HG02973 (cell line): ENCODE results near the gene FAM47C.
"Not testable (repeated sequence)": the region's sequence is repeated elsewhere in the genome, so short reads cannot be mapped to it uniquely, and the experiment has no call there.

ENCODE experiments used
- ATAC-seq: cut with Tn5 transposase; IDR thresholded peaks from one replicate; pipeline ENCODE4 v1.9.1; 2021; ENCODE audit warnings: moderate library complexity; ENCODE audit not compliant: unreplicated experiment

The FAM47C gene

GRCh38 chrX:37008182-37008581, at the start of gene FAM47C:
FAM47C (plus strand) TSS chrX:37008366; CDS start chrX:37008411, 45 bp downstream.
- not testable (repeated sequence) for ATAC-seq

DNA sequence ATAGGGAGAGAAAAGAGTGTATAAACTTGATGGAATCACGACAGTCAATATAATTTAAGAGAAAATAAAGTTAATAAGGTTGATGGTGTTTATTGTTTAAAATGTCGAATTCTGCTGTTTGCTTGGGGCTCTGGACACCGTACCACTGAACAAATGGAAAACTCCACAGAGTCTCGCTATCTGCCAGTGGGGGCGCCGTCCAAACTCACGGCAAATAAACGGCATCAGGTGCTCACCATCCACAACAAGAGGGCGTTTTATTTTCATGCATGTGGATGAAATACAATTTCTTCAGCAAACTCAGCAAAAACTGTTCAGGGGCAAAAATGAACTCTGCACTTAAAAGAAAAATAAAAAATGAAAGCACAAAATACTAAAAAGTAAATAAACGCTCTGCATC, 46.6 kb upstream of the FAM47C start:
- ATAC-seq = no peak

GRCh38 chrX:36963069-36963808, 44.9 kb upstream of the FAM47C start:
- no peak for ATAC-seq

GRCh38 chrX:36963852-36964251, 44.3 kb upstream of the FAM47C start:
- no peak for ATAC-seq

DNA sequence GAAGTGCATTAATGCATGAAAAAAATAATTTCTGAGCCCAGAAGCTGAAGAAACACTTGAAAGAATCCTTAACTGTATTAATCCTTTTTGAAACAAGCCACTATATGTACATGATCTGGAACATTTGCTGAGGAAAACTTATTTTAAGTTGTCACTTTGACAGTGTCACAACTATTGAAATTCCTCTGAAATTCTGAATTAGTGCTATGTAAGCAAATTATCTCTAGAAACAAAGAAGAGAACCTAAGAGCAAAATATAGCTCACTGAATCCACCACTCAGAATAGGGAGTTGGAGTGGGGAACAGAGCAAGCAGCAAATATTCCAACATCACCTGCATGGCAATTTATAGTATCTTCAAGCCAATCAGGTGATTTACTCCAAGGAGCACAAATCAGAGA, 34.6 kb upstream of the FAM47C start:
- ATAC-seq = no peak

- no peak for ATAC-seq
Observed at GRCh38 chrX:36974911-36975310, 33.3 kb upstream of the FAM47C start.

GRCh38 chrX:36978886-36979285, 29.3 kb upstream of the FAM47C start:
- ATAC-seq = no peak

DNA sequence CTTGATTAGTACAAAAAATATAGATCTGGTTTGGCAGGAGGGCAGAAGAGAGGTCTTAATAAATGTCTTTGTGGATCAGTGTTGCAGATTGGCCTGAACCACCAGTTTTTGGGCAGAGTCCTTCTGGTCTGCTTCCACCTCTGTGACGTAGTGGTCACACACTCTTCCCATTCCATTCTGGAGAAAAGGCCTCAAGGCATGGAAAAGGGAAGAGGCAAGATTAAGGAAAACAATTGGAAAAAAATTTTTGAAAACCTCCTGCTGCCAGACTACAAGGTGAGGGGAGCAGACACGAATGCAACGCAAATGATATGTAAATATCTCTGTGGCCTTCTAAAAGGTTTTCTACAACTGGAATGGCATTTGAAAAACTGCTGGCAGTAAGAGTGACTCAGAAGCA, 24.3 kb upstream of the FAM47C start:
- ATAC-seq = no peak

- not testable (repeated sequence) for ATAC-seq
Observed at GRCh38 chrX:36985416-36986209, 22.6 kb upstream of the FAM47C start.

GRCh38 chrX:36986231-36986630, 21.9 kb upstream of the FAM47C start:
- ATAC-seq = no peak

DNA sequence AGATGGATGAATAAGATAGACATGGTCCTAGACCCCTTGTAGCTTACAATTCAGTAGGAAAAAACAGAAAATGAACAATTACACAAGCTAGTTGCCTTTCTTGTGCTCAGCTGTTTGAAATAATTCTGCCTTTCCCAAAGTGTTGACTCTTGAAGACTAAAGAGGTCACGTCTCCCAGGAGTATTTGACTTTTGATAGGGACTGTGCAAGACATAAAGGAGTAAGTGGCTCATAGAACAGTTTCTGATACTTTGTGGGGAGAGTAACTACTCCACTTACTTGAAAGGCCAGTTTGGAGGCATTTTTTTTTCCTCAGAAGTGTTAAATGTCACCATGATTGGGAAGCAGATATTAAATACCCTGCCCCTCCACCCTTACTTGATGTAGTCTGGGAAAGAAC, 21.0 kb upstream of the FAM47C start:
- not testable (repeated sequence) for ATAC-seq

DNA sequence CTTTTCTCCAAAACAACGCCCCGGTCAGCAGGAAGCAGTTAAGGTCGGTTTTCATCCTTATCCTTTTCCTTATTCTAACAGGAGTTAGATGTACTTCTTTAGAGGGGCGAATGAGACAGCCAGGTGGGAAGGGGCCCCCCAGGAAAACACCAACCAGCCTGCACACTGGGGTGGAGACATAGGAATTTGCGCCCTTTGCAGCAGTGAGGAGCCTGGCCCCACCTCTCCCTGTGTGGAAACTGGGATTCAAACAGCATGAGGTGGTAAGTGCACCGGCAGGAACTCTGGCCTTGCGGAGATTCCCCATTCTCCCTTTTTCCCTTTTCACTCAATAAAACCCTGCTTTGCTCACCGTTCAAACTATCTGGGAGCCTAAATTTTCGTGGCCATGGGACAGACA, 8.0 kb upstream of the FAM47C start:
- no peak for ATAC-seq

- no peak for ATAC-seq
Observed at GRCh38 chrX:37010496-37010895, 2.3 kb downstream of the FAM47C start.

- ATAC-seq = not testable (repeated sequence)
Observed at GRCh38 chrX:37034260-37034659, 26.1 kb downstream of the FAM47C start.

DNA sequence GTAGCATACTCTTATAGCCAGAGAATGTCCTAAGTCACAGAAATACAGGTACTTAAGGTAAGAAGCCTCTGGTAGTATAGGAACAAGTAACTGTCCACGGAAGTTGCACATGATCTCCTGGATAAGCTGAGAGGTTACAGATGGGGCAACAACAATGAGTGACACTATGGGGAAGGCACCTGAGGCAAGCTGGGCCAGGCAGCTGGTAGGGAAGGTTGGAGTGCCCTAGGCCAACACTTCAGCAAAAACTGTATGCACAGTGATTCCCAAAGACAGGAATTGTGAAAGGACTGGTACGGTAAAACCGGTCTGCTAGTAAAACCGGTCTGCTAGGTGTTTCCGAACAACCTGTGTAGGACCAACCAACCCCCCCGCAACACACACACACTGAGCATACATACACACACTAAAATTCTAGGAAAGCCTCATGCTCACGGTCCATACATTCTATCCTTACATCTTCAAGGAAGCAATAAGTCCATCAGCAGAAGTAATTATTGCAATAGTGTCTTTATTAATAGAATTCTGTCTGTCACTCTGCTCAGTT, 28.6 kb downstream of the FAM47C start:
- ATAC-seq = not testable (repeated sequence)

DNA sequence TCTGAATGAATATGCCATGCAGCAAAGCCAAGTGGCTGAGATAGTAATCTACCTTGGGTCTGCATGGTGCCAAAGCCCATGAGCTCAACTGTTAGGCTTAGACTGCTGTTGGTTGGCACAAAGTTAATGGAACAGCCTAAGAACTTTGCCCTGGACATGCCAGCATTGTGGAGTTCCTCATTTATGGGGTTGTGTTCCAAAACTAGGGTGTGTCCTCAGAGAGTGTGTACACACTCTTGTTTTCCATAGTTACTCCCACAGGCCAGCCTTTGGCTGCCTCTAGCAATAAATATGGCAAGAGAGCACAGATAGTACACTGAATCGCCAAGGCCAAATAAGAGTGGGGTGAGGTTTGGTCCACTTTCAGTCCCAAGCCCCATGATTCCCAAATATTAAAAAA, 30.6 kb downstream of the FAM47C start:
- not testable (repeated sequence) for ATAC-seq

- not testable (repeated sequence) for ATAC-seq
Observed at GRCh38 chrX:37042956-37043885, 35.1 kb downstream of the FAM47C start.

GRCh38 chrX:37047776-37048175, 39.6 kb downstream of the FAM47C start:
- ATAC-seq = no peak

DNA sequence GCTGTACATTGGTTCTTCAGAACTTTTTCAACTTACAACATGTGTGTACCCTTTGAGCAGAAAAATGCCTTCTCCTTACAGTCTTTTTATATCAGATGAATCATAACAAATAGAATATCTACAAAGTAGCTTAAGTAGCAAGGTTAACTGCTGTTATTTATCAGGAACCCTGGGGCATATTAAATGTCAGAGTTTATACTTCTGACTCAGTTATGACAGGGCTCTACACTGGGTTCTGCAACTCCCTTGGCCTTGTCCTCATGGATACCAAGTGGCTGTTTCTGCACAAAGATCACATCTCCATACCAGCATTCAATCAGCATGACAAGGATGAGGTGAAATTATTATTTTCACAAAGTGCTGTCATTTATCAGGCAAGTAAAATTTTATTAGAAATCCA, 49.4 kb downstream of the FAM47C start:
- not testable (repeated sequence) for ATAC-seq

- ATAC-seq = peak; percentile 70
Observed at GRCh38 chrX:37060999-37061398, 52.8 kb downstream of the FAM47C start.
